ENCODE data around the gene ELK4.
A peak's percentile ranks its signal among the peaks of the same experiment; 100 is the strongest.

The ELK4 gene

GRCh38 chr1:205593532-205593931 lies 38.3 kb downstream of the ELK4 start:
- peak; percentile 10 for DNase-seq

DNA sequence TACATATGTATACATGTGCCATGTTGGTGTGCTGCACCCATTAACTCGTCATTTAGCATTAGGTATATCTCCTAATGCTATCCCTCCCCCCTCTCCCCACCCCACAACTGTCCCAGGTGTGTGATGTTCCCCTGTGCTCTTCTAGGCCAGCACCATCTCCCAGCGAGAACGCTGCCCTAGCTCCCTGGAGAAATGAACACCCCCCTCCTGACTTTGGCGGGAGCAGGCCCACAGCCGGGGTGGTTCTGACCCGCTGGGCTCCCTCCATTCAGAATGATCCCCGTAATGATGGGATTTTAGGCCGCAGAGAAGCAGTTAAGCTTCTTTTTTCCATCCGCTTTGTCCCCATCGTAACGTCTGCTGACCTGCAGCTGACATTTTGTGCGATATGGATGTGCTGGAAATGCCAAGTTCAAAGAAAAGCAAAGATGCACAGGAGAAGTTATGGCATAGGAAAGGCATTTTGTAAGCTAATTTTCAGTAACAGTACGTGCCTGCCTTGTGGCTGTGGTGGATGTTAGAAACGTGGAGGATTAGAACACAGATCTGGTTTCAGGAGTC lies 39.3 kb downstream of the ELK4 start:
- no peak for DNase-seq

- peak; percentile 93 for DNase-seq
Observed at GRCh38 chr1:205591522-205592351, 40.1 kb downstream of the ELK4 start.

DNA sequence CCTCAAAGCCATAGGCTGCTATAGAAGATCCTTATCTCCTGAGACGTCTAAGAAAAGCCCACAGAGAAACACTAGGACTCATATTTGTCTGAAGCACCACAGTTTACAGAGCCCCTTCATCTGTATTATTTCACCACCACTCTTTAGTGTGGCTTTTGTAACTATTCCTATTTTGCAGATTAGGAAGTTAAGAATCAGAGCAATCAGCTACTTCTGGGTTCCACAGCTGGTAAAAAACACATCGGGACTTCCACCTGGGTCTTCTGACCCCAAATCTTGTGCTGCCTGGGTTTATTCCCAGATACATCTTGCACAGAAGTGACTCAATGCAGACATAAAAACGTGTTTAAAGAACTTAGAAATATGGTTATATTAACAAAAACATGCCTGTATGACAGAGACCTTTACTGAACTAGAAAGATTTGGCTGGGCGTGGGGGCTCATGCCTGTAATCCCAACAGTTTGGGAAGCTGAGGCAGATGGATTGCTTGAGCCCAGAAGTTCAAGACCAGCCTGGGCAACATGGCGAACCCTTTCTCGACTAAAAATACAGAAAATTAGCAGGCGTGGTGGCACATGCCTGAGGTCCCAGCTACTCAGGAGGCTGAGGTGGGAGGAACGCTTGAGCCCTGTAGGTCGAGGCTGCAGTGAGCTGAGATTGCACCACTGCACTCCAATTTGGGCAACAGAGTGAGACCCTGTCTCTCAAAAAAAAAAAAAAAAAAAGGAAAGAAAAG lies 40.9 kb downstream of the ELK4 start:
- no peak for DNase-seq

DNA sequence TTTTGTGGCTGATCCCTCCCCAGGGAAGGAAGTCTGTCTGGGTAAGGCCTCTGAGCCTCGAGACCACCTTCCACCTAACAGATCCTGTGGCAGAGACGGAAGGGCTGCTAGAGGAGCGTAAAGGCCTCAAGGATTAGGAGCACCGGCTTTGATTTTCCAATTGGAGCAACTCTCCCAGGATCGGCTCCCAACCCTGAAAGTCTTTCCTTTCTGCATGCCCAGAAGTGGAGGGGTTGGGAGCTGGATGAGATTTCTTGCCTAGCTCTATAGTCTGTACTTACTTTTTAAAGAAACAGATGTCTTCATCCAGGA lies 41.4 kb downstream of the ELK4 start:
- DNase-seq: no peak

DNA sequence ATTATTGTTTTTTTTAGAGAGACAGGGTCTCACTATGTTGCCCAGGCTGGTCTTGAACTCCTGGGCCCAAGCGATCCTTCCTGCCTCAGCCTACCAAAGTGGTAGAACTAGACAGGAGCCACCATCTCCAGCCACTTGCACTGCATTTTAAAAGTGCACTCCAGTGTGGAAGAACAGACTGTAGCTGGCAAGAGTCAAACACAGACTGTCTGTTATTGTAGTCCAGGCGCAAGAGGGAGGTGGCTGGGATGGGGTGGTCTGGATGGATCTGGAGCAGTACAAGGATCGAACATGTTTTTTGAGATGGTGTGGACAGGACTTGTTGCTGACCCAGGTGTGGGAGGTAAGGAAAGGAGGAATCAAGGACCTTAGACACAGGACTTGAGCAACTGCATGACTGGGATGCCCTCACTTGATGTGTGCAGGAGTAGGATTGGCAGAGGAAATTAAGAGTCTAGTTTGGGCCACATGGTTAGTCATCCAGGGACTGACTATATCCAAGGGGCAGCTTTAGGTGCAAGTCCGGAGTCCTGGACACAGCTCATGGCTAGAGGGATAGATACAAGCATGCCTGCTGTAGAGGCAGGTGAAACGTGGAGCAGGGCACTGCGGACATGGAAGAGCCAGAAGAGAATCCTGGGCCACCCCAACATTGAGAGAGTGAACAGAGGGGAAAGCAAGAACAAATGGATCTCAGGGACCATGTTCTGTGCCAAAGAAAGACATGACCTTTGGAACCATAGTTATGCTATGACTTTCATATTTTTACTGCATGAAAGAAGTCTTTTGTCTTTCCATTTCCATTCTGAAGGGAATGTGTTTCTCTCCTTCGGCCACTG lies 42.0 kb downstream of the ELK4 start:
- DNase-seq: no peak

DNA sequence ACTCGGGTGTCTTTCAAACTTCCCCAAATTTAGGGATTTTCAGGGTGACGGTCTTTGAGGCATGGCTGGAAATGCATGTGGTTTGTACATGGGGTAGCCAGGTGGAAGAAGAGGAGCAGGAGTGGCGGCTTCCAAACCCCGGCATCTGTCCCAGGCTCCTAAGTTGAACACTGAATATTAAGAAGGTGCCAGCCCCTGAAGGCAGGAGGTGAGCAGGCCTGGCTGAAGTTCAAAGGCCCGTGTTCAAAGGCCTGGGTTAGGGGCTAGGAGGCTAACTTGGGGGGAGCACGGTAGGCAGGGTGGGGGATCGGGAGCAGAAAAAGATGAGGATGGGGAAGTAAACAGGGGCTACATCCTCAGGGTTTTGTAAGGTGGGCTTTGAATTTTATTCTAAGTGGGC lies 42.8 kb downstream of the ELK4 start:
- no peak for DNase-seq

DNA sequence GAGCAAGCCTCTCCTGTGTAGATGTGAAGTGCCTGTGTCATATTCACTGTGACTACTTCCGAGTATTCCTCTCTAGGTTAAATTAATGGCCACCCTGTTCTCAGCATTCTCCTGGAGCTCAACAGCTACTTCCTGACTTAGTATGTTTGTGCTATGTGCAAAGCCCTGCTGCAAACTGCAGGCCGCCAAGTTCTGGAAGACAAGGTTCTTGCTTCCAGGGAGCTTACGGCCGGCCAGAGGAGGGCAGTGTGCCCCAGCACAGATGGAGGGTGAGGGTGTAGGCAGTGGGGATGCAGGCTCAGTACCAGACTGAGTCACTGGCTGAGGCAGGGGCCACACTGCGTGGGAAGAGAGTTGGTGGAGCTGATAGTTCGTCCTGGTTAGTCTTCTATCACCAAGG lies 43.2 kb downstream of the ELK4 start:
- DNase-seq: peak; percentile 23

DNA sequence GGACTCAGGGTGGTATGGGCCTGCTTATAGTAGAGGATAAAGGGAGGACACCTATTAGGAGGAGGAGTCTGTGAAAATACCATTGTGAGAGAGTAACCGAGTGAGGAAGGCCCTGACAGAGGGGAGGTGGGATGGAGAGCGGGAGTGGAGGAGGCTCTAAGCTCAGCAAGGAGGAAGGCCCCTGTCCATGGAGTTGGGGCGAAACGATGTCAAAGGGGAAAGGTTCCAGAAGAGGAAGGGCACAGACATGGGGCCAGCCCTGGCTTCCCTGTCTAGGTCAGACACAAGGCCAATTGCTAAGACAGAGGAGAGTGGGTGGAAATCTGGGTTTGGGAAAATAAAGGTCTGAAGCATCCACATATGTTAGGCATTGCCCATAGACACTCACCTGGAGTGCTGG lies 44.2 kb downstream of the ELK4 start:
- DNase-seq: no peak

GRCh38 chr1:205585835-205586785 lies 45.7 kb downstream of the ELK4 start:
- DNase-seq: no peak

DNA sequence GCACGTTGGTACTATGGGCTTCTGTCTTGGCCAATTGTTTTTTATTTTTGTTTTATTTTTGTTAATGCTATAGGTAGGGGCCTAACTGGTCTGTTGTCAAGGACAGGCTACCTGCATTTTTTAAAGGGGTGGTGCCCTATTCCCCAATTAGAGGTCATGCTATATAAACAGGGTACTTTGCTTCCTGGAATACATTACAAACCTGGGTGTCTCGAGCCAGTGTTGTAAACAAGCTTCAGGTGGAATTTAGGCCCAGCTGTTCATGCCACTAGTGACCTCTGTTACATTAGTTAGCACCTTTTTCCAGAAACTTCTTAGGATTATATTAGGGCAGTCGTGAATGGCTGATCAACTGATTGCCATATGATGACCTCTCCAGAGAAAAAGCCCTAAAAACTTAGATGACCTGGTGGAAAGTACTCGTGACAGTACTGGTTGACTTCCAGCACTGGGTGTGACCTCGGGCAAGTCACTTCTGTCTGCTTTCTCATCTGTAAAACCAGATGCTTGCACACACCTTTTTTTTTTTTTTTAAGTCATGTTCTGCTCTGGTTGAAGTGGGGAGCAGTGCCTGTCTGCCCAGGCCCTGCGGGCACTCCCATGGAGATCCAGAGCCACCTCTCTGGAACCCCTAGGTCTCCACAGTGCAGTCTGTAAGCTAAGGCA lies 46.5 kb downstream of the ELK4 start:
- no peak for DNase-seq

DNA sequence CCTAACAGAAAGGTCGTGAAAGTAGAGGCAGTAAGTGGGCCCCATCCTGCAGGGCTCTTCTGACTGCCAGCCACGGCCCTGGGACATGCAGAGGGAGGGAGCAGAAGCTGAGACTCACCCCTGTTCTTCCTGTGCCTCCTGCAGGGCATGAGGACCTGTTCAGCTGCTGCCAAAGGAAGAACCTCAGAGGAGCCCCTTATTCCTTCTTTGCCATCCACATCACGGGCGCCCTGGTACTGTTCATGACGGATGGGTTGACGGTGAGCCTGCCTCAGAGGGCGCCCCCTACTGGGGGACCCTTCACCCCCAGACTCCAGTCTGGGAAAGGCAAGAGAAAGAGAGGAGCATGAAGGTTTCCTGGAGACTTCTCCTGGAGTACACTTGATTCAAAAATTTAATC lies 47.1 kb downstream of the ELK4 start:
- DNase-seq: peak; percentile 10

DNA sequence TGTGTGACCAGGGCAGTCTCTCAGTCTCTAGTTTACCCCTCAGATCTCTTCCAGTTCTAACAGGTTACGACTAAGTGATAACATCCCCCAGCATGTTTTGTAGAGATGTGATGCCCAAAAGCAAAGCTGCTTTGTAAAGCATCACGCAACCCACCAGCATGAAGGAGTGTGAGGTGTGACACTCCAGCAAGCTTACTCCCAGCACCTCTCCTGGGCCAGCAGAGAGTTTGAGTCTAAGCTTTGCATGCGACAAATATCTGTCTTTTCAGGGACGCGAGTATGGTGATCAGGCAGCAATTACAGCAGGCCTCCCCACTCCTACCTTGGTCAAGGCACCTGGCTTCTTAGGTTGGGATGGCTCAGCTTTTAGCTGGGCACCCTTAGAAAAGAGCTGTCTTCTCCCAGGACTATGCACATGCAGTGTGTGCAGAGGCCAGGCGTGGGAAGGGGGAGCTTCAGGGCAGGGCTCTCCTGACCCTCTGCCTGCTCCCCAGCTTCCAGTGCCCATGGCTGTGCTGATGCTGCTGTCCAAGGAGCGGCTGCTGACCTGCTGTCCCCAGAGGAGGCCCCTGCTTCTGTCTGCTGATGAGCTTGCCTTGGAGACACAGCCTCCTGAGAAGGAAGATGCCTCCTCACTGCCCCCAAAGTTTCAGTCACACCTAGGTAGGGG lies 48.2 kb downstream of the ELK4 start:
- no peak for DNase-seq

DNA sequence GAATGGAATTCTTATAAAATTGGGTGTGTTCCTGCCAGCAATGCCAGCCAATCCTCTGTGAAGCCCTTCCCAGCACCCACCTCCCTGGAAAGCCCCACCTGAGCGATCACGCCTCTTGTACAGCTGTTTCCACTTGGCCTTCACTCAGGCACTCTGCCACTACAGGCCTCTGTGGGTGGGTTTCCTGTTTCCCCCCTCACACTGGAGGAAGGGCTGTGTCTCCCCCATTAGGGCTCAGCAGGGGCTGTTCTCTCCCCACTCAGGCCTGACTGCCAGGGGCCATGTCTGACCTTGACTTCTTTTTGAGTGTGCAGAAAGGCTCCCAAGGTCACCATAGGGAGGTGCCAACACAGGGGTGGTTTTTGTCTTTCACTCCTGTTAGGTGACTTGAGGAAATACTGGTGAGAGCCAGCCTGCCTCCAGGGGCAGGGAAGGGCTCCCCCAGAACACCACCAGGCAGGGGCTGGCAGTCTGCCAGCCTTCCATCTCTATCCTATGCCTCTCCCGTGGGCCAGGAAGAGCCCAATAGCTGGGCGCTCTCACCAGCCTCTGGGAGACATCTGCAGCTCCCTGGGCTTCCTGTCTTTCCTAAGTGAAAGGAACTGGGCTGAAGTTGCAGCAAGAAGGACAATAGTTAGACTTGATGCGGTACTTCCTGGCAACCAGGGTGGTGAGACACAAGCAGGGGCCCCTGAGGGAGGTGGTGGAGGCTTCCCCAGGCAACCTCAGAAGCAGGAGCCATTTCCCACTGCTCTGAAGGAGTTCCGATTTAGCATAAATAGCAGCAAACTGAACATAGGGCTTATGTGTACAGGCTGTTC lies 49.1 kb downstream of the ELK4 start:
- no peak for DNase-seq

- DNase-seq: no peak
Observed at GRCh38 chr1:205582046-205582445, 49.8 kb downstream of the ELK4 start.

DNA sequence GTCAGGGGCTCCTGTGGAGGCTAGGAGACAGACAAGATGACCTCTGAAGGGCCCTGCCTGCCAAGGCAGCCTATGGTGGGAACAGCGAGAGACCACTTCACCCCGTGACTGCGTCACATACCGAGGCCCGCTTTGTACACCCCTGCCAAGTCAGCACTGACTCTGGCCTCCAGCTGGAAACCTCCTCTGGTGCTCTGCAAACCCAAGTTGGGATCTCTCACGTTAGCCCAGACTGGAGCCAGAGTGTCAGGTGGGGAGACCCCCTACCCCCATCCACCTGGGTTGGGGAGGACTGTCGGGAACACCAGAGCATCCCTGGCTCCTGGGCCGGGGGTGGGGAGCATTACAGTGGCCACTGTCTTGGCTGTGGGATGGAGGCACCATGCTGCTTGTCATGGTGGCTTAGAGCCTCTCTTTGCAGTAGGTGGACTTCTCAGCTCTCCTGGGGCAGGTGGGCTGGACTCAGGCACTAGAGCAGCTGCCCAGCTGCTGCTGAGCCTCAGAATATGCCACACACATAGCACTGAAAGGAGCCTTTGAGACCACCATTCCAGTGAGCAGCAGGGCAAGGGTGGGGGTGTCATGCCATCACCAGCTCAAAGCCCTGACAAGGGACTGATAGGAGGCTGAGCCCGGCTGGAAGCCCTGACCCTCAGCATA lies 50.4 kb downstream of the ELK4 start:
- no peak for DNase-seq

- no peak for DNase-seq
Observed at GRCh38 chr1:205580923-205581180, 51.0 kb downstream of the ELK4 start.

DNA sequence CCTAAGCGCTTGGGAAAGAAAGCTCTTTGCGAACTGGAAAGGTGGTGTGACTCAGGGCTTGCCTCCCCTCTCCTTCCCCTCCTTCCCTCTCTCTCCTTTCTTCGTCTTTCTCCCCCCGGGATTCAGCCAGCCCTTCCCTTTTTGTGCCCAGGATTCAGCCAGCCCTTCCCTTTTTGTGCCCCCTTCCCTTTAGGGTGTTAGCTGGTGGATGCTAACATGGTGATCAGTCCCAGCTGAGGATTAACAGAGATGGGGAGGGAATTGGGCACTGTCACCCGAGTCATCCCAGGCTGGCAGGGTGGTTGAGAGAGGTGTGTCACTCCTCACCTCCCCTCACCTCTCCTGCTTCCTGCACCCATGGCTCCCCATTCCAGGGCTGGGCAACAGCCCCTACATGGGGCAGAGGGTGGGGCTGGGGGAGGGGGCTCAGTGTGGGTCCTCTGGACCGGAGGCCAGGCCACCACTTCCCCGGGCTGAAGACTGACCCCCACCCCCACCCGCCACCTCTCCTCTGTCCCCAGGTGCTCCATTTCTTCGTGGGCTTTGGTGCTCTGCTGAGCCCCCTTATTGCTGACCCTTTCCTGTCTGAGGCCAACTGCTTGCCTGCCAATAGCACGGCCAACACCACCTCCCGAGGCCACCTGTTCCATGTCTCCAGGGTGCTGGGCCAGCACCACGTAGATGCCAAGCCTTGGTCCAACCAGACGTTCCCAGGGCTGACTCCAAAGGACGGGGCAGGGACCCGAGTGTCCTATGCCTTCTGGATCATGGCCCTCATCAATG lies 51.5 kb downstream of the ELK4 start:
- DNase-seq: no peak

DNA sequence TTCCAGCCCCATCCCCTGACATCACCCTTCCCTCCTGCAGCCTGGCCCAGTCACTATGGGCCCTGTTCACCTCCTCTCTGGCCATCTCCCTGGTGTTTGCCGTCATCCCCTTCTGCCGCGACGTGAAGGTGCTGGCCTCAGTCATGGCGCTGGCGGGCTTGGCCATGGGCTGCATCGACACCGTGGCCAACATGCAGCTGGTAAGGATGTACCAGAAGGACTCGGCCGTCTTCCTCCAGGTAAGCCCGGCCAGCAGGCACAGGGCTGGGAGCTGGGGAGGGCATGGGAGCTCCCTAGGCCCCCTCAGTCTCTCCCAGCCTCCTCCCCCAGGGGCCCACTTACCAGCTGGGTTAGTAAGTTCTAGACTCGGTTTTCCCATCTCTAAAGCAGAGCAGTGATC lies 52.1 kb downstream of the ELK4 start:
- DNase-seq: no peak
